Measurements from ENCODE around the gene RPL18.

- no peak for TF ChIP-seq POLR2A (IDR thresholded peaks at IDR 0.05; ENCODE audit: low read length)
- no peak for TF ChIP-seq GATA1 (IDR thresholded peaks at IDR 0.05; ENCODE audit: low read depth, low read length)
These were observed 15.5 kb downstream of the RPL18 start for GRCh38 chr19:48603449-48603848.

Measured in erythroblast (primary cell).